Stimulated activated CD8-positive, alpha-beta memory T cell treated with anti-CD3 and anti-CD28 coated beads, Interleukin-12 subunit alpha, Interleukin-12 subunit beta, amount 100 ng/mL, for 1 hour (primary cell): Measurements from ENCODE around the gene COG5.
A peak's percentile ranks its signal among the peaks of the same experiment; 100 is the strongest.

ENCODE experiments used
- DNase-seq: peaks from one replicate; pipeline ENCODE4 v3.0.0-alpha.2; 2020; ENCODE audit warnings: low read depth

Gene COG5

DNA sequence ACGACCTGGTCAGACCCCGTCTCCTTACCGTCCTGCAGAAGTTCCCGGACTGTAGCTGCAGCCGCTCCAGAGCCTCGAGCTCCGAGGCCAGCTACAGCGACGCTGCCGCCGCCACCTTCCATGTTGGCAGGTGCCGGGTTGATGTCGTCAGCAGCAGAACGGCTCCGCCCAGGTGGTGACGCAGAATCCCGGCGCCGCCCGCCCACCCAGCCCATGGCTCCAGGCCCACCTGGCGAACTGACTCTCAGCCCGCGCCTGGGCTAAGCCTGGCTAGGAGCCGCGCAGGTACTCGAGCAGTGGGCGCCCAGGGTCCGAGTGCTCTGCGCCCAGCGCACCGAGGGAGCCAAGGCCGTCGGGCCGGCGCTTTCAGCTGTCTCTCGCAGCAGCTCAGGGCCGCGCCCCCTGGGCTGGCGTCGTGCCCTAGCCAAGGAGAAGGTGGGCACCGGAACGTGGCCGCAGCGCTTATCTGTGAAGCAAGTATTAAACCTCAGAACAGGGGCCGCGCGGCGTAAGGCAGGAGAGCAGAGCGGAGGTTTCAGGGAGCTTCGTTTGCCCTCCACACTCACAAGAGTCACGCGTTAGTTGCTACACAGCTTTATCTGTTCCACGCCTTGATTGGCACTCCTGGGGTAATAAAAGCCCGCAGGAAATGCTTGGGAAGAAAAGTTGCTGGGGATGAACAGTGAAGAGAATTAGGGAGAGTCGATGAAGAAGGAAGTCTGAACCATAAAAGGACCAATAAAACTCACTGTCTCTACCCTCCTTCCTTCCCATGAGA, at the start of gene COG5, which contains the start of gene DUS4L:
TSS of gene COG5 (minus strand) at position 146 of the 778 bp plus-strand sequence. CDS start at position 122, 24 bp downstream.
TSS of gene DUS4L (plus strand) at position 197 of the 778 bp plus-strand sequence. CDS start 3,100 bp downstream, outside the sequence.
- peak; percentile 72 for DNase-seq

GRCh38 chr7:107613439-107613838, 49.7 kb upstream of the COG5 start:
- DNase-seq, result no peak

DNA sequence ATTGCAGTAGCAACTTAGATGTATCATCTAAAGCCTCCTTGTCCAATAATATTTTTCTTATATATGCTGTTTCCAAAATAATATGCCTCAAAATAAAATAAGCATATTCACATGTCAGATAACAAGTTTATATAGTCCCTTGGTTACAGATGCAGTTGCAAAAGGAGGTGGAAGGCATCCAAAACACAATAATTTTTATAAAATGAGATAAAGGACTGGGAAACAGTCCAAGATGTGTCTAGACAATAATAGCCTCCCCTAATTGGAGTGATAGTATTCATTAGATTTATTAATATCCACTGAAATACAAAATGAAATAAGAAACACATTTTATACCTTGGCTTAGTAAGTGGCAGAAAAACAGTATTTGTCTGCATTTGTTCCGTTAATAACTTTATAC, 46.6 kb upstream of the COG5 start:
- DNase-seq, result no peak

- DNase-seq, result no peak
Measured at GRCh38 chr7:107609811-107610261, 46.1 kb upstream of the COG5 start.

- no peak for DNase-seq
Measured at GRCh38 chr7:107606303-107606702, 42.6 kb upstream of the COG5 start.

DNA sequence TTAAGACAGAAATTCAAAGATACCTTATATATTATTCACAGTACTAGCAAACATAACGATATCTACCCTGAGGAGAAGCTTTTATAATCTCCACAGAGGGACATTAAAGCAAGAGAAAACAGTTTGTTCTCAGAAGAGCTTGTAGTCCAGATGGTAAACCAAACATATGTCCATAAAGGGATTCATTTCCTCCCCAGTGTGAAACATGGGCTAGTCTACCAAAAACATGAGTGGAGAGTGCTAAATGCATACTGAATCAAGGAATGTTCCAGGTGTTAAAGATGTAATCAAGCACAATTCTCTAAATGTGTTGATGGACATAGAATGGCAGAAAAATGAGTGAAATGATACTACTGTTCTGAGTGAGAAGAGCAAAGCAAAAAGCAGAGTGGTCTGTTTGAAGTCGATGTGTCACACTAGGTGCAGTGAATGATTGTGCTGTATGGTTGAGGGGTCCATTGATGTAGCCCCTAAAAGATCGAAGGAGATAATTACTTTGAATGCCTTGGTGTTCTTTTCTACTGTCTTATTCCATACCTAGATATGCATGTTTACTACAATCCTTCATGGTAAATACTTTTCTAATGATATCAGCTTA, 41.6 kb upstream of the COG5 start:
- no peak for DNase-seq

DNA sequence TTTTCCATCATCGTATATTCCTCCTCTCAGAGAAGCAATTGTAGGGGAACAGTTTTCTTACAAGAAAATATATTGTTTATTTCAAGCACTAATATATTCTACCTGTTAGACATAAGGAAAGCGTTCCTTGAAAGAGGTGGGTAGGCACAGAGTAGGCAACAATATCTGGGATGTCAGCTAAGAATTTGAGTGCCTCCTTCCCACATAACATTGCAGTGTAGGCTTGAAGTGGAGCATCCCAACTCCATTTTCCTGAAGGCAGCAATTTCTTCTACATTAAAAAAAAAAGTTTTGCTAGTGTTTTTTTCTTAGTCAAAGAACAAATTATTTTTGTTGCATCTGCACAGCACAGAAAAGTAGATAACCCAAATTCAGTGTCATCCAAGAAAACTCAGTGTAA, 37.1 kb upstream of the COG5 start:
- no peak for DNase-seq

DNA sequence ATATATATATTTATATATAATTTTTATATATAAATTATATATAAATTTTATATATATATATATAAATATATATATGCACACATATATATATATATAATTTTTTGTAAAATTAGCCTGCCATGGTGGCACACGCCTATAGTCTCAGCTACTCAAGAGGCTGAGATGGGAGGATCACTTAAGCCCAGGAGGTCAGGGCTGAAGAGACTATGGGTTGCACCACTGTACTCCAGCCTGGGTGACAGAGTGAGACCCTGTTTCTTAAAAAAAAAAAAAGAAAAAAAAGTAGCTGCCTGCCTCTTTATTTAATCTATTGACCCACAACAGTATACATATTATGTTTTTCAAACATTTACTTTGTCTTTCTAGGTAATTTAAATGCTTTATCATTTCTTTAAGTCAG, 35.5 kb upstream of the COG5 start:
- DNase-seq, result no peak

GRCh38 chr7:107597953-107598352, 34.2 kb upstream of the COG5 start:
- no peak for DNase-seq

DNA sequence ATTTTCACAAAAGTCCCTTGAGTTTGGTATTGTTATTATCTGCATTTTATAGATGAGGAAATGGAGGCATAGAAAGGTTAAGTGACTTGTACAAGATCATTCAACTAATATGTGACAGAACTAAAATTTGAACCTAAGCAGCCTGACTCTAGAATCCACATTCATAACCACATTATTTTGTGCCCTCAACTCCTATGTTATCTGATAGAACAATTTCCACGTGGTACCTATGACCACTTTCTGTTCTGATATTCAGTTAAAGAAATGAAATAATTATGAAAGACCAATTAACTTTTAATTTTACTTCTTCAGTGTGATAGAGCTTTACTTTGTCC, 33.8 kb upstream of the COG5 start:
- no peak for DNase-seq

DNA sequence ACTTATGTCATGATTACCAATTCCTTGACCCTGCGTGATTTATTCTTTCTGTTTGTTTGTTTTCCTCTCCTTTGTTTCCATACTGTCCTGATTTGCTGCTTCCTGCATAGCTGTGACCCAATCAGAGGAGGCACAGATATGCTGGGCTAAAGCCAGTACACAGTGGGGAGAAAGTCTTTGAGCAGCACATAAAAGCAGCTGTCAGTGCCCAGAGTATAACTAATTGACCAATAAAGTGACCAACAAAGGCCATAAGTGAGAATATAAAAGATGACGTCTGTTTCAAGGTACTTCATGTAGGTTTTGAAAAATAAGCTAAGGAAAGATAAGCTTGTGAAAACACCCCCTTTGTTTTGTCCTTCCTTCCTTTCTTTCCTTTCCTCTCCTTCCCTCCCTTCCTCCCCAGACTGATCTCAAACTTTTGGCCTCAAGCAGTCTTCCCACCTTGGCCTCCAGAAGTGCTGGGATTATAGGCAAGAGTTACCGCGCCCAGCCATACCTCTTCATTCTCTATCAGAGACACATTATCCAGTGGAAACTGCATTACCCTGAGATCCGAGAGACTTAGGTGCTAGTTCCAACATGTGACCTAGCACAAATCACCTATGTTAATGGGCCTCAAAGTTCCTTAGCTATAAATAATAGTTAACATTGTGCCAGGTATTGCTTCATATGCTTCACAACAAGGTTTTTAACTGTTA, 33.3 kb upstream of the COG5 start:
- DNase-seq, result no peak

GRCh38 chr7:107594961-107595737, 31.4 kb upstream of the COG5 start:
- DNase-seq, result no peak

DNA sequence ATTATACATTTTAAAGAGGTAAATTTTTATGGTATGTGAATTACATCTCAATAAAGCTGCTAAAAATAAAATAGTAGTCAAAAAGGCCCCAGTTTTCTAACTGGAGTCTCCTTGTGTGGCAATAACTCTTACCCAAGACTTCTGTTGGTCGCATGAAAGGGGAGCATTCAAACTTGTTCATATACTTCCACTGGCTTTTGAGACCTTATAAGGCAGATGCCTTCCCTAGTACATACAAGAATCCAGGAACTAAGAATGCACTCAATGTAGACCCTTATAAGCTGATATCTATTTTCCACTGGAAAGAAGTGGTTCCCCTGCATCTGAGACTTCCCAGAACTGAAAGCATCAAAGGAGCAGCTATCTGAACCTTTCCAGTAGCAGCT, 29.3 kb upstream of the COG5 start:
- no peak for DNase-seq

- DNase-seq, result no peak
Measured at GRCh38 chr7:107592361-107593024, 28.8 kb upstream of the COG5 start.

DNA sequence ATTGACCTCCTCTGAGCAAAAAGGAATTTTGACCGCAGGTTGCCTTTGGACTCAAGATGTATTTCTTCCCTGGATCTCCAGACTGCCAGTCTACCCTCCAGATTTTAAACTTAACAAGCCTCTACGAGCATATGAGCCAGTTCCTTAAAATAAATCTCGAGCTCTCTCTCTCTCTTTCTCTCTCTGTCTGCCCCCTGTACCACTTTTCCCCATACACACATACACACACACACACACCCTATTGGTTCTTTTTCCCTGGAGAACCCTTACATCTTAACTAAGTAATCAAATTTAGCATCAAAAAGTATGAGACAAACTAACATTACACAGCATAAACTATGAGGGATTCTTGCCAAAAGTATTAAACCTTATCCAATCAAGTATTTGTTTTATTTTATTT, 27.7 kb upstream of the COG5 start:
- no peak for DNase-seq

- no peak for DNase-seq
Measured at GRCh38 chr7:107588529-107589130, 24.9 kb upstream of the COG5 start.

- no peak for DNase-seq
Measured at GRCh38 chr7:107584716-107585115, 21.0 kb upstream of the COG5 start.

GRCh38 chr7:107582875-107583274, 19.2 kb upstream of the COG5 start:
- no peak for DNase-seq

DNA sequence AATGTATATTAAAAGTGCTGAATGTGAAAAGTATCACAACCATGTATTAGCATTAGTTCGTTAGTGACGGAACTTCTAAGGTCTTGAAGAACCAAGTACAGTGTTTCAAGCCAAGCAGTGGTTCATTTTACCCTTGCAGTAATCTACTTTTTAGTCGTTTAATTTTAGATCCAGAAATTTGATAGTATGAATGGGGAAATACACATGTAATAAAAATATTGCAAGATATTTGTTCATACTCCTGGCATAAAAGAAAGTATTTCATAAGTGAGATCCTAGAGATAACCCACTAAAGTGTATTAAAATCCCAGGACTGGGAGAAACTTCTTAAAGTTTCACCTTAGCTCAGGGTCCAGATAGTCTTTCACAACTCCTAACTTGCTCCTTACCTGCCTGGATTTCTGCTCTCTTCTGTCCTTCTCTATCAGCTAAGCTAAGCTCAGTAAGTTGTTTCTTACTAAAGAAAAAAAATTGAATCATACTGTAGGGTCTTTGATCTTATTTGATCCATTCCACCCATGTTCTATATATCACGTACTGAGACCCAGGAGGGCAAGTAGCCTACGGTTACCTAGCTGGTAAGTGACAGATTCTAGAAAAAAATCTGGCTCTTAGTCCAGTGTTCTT, 17.8 kb upstream of the COG5 start:
- no peak for DNase-seq

- DNase-seq, result no peak
Measured at GRCh38 chr7:107580716-107581383, 17.1 kb upstream of the COG5 start.
